ENCODE data around the gene SLC29A2.

The SLC29A2 gene

GRCh38 chr11:66369073-66369894 is 2.3 kb downstream of the SLC29A2 start:
- no peak for TF ChIP-seq ZNF8 (CRISPR knock-in tag; IDR thresholded peaks at IDR 0.05)
- no peak for TF ChIP-seq ARNTL (CRISPR knock-in tag; IDR thresholded peaks at IDR 0.05; ENCODE audit: borderline replicate concordance, low read depth)
- TF ChIP-seq CSDC2 (CRISPR knock-in tag; IDR thresholded peaks at IDR 0.05) = no peak
- TF ChIP-seq RARB (CRISPR knock-in tag; IDR thresholded peaks at IDR 0.05) = no peak
- no peak for TF ChIP-seq ZFP3 (CRISPR knock-in tag; IDR thresholded peaks at IDR 0.05)
- no peak for ATAC-seq

DNA sequence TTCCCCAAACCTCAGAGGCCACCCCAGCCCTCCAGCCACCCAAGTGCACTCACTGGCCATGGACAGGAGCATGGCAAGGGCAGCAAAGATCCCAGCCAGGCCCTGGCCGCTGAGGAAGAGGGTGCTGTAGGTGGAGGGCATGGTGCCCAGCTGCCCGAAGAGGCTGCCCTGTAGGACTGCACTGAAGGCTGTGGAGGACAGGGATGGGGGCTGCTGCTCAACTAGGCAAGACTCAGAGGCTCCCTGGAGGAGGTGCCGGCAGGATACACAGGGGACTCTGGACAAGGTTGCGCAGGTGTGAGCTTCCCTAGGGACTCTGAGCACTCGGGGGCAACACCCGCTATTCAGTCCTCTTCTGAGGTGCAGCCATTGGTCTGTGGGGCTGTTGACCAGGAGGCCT is 3.1 kb downstream of the SLC29A2 start:
- TF ChIP-seq PPARA (CRISPR knock-in tag; IDR thresholded peaks at IDR 0.05; ENCODE audit: borderline replicate concordance) = no peak
- TF ChIP-seq, protein P1, sequence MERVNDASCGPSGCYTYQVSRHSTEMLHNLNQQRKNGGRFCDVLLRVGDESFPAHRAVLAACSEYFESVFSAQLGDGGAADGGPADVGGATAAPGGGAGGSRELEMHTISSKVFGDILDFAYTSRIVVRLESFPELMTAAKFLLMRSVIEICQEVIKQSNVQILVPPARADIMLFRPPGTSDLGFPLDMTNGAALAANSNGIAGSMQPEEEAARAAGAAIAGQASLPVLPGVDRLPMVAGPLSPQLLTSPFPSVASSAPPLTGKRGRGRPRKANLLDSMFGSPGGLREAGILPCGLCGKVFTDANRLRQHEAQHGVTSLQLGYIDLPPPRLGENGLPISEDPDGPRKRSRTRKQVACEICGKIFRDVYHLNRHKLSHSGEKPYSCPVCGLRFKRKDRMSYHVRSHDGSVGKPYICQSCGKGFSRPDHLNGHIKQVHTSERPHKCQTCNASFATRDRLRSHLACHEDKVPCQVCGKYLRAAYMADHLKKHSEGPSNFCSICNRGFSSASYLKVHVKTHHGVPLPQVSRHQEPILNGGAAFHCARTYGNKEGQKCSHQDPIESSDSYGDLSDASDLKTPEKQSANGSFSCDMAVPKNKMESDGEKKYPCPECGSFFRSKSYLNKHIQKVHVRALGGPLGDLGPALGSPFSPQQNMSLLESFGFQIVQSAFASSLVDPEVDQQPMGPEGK (CRISPR knock-in tag; IDR thresholded peaks at IDR 0.05; ENCODE audit: borderline replicate concordance) = no peak
- TF ChIP-seq SNAI2 (CRISPR knock-in tag; IDR thresholded peaks at IDR 0.05) = no peak
- no peak for TF ChIP-seq TOX (CRISPR knock-in tag; IDR thresholded peaks at IDR 0.05; ENCODE audit: borderline replicate concordance)
- ATAC-seq = no peak

DNA sequence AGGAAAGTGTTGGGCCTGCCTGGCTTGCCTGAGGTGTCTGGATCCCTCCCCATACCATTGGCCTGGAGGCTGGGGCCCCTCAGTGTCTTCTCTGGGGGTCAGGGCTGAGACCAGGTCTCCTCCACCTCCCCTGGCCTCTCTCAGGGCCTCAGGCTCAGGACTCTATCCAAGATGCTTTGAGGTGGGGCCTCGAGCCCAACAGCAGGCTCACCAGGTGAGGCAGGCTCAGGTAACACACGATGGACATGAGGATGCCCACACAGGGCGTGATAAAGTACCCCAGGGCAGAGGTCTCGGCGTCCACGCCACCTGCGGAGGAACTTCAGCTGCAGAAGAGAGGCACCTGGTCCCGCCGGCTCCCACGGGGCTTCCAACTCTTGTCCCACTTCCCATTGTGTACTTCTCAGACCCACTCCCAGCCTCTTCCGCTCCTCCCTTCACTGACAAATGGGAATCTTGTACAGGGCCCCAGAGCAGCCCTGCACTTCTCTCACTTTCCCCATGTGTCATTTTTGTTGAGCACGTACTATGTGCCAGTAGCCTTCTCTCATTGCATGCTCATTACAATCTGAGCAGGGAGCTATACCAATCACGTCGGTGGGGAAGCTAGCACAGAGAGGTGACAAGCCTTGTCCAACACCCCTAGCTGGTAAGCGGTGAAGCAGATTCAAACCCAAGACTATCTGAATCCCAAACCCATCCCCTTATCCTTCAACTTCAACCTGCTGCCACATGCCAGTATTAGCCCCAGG is 3.8 kb downstream of the SLC29A2 start:
- no peak for ATAC-seq
- TF ChIP-seq TCF4 (CRISPR knock-in tag; IDR thresholded peaks at IDR 0.05; ENCODE audit: borderline replicate concordance) = no peak

DNA sequence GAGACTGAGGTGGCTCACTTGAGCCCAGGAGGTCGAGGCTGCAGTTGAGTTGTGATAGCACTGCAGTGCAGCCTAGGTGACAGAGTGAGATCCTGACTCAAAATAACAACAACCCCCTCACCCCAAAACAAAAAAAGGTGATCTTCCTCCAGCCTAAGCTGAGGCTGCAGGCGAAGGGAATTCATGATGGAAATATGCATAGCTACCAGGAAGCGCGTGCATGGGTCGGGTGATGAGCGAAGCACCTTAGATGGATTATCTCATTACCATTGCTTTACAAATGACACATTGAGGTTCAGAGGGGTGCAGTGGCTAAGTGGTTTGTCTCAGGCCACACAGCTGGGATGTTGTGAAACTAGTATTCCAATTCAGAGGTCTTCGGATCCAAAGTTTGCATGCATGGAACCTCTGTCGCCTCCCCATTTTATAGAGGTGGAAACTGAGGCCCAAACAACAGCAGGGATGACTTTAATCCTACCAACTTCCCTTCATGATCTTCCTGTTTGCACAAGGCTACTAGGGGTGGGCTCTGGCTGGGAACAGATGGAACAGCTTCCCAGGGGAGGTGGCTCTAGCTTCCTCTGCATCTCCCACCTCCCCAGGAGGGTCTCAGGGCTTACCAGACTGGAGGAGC is 4.6 kb downstream of the SLC29A2 start:
- TF ChIP-seq CSDC2 (CRISPR knock-in tag; IDR thresholded peaks at IDR 0.05) = no peak
- TF ChIP-seq TOX (CRISPR knock-in tag; IDR thresholded peaks at IDR 0.05; ENCODE audit: borderline replicate concordance) = no peak
- no peak for TF ChIP-seq PPARA (CRISPR knock-in tag; IDR thresholded peaks at IDR 0.05; ENCODE audit: borderline replicate concordance)
- TF ChIP-seq OSR1 (CRISPR knock-in tag; IDR thresholded peaks at IDR 0.05) = no peak
- no peak for TF ChIP-seq ZNF70 (CRISPR knock-in tag; IDR thresholded peaks at IDR 0.05)
- no peak for TF ChIP-seq ESRRG (CRISPR knock-in tag; IDR thresholded peaks at IDR 0.05)
- no peak for TF ChIP-seq TCF4 (CRISPR knock-in tag; IDR thresholded peaks at IDR 0.05; ENCODE audit: borderline replicate concordance)
- TF ChIP-seq, protein P2, sequence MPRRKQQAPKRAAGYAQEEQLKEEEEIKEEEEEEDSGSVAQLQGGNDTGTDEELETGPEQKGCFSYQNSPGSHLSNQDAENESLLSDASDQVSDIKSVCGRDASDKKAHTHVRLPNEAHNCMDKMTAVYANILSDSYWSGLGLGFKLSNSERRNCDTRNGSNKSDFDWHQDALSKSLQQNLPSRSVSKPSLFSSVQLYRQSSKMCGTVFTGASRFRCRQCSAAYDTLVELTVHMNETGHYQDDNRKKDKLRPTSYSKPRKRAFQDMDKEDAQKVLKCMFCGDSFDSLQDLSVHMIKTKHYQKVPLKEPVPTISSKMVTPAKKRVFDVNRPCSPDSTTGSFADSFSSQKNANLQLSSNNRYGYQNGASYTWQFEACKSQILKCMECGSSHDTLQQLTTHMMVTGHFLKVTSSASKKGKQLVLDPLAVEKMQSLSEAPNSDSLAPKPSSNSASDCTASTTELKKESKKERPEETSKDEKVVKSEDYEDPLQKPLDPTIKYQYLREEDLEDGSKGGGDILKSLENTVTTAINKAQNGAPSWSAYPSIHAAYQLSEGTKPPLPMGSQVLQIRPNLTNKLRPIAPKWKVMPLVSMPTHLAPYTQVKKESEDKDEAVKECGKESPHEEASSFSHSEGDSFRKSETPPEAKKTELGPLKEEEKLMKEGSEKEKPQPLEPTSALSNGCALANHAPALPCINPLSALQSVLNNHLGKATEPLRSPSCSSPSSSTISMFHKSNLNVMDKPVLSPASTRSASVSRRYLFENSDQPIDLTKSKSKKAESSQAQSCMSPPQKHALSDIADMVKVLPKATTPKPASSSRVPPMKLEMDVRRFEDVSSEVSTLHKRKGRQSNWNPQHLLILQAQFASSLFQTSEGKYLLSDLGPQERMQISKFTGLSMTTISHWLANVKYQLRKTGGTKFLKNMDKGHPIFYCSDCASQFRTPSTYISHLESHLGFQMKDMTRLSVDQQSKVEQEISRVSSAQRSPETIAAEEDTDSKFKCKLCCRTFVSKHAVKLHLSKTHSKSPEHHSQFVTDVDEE (CRISPR knock-in tag; IDR thresholded peaks at IDR 0.05) = no peak
- TF ChIP-seq ZFP30 (CRISPR knock-in tag; IDR thresholded peaks at IDR 0.05) = no peak
- TF ChIP-seq ISL1 (CRISPR knock-in tag; IDR thresholded peaks at IDR 0.05) = no peak
- TF ChIP-seq, protein P1 (CRISPR knock-in tag; IDR thresholded peaks at IDR 0.05; ENCODE audit: borderline replicate concordance) = no peak
- TF ChIP-seq RARB (CRISPR knock-in tag; IDR thresholded peaks at IDR 0.05) = no peak
- no peak for ATAC-seq
